CD4-positive, alpha-beta T cell treated with Interleukin-1 beta for 1 hour (primary cell): Measurements from ENCODE around the gene IL1RAPL2.

Experiments used
- DNase-seq, 2 donors: peaks; one replicate each; pipeline ENCODE4 v3.0.0-alpha.2; 2020 to 2022

Gene IL1RAPL2

DNA sequence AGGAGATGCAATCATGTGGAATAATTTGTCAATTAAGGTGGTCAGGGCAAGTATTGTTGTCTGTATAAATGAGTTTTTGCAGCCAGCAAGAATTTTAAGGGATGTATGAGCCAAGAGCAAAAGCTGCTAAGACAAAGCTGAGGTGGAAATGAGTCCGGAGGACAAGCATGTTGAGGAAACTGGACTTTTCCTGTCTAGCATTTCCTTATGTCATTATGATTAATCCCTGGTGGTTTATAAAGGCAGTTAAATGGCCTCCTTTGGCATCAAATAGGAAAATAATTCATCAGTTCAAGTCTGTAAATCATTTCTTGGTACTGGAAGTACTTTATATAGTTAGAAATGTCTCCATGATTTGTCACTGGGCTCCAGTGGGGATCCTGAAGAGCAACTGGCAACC lies 716.1 kb downstream of the IL1RAPL2 start:
- no peak for DNase-seq

DNA sequence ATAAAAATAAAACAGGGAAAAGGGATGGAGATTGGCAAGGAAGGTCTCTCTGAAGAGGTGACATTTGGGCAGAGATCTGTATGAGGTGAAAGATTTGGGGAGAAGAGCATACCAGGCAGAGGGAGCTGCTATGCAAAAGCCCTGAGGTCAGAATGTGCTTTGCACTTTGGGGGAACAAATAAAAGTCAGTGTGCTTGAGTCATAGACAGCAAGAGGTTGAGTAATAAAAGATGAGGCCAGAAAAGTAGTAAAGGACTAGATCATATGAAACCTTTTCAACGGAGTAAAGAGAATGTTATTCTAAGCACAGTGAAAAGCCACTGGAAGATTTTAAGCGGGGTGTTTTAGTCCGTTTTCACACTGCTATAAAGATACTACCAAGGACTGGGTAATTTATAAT lies 731.0 kb downstream of the IL1RAPL2 start:
- DNase-seq: no peak

DNA sequence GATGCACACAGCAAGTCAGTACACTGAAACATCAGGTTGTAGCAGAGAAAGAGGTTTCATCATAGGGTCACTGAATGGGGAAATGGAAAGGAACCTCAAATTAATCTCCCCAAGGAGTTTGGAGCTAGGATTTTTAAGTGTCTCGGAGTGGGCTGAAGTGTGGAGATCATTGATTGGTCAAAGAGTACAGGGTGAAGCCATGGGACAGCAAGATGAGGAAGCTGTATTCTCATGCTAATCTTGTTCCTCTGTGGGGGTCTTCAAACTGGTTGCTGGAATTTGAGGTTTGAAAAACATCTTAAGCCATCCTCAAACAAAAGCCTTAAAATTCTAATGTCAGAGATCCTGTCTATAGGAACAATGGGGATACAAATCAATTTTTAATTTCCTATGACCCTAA lies 733.3 kb downstream of the IL1RAPL2 start:
- no peak for DNase-seq

GRCh38 chrX:105302246-105302645 lies 736.2 kb downstream of the IL1RAPL2 start:
- no peak for DNase-seq

- no peak for DNase-seq
Measured at GRCh38 chrX:105307762-105308161, 741.8 kb downstream of the IL1RAPL2 start.

GRCh38 chrX:105313596-105313995 lies 747.6 kb downstream of the IL1RAPL2 start:
- DNase-seq: no peak

DNA sequence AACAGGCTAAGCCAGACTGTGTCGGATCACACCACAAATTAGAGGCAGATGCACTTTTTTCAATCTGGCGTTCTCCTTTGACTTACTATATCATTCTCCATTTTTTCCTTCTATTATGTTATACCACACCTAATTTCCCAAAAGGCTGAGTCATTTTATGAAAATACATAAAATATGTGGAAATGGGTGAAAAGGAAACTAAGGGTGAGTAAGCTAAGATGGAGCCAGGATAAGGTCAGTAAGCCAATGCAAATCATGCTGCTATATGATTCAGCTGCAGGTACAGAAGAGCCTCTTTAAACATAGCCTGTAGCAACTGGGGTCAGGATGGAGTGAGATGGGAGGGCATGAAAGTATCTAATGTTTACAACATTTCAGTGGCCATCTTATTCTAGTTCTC lies 748.5 kb downstream of the IL1RAPL2 start:
- DNase-seq: no peak

GRCh38 chrX:105315248-105315647 lies 749.2 kb downstream of the IL1RAPL2 start:
- no peak for DNase-seq

- DNase-seq: no peak
Measured at GRCh38 chrX:105317117-105317516, 751.1 kb downstream of the IL1RAPL2 start.

GRCh38 chrX:105323928-105324327 lies 757.9 kb downstream of the IL1RAPL2 start:
- DNase-seq: no peak

GRCh38 chrX:105328773-105329172 lies 762.8 kb downstream of the IL1RAPL2 start:
- no peak for DNase-seq

DNA sequence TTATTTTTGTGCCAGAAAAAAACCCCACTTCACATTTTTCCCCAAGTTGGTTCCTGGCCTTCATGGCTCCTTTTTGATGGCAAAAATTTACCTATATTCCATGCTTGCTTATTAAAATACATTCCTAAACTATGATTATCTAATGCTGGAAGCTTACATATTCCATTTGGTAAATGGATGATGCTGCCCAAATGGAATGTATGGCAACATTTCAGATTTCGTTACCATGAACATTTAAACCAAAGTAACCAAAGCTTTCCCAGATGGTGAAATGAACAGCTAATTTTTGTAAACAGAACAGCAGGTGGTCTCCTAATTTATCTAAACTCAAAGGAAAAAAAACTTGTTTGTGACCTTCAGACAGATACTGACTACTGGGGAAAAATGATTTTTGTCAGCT lies 765.2 kb downstream of the IL1RAPL2 start:
- no peak for DNase-seq

DNA sequence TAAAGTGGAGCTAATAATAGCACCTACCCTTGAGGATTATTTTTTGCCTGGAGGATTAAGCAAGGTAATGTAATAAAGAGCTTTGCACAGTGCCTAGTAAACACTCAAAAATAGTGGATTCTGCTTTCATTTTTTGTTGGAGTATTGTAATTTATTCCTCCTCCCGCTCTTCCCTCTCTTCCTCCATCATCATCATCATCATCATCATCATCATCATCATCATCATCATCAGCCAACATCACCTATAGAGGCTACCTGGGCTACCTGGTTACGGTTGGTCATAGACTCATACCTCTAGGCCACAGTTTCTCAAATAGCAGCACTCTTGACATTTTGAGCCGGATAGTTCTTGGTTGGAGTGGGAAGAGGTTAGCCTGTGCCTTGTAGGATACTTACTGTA lies 781.4 kb downstream of the IL1RAPL2 start:
- DNase-seq: no peak

- DNase-seq: no peak
Measured at GRCh38 chrX:105349476-105349875, 783.5 kb downstream of the IL1RAPL2 start.

DNA sequence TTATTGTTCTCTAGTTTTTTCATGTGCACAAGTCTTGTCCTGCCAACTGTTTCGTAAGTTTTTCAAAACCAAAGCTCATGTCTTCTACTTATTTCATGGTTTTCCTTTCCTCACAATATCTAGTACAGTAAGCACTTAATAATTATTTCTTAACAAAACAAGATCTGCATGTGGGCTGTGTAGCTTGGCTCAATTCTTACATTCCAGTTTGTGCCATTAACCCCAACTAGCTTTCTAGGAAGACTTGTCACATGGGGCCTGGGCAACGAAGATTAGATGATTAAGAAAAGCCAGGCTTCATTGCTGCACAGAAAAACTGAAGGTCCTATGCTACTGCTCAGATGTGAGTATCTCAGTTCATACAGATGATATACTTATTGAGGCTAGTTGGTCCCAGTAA lies 809.8 kb downstream of the IL1RAPL2 start:
- DNase-seq: no peak

DNA sequence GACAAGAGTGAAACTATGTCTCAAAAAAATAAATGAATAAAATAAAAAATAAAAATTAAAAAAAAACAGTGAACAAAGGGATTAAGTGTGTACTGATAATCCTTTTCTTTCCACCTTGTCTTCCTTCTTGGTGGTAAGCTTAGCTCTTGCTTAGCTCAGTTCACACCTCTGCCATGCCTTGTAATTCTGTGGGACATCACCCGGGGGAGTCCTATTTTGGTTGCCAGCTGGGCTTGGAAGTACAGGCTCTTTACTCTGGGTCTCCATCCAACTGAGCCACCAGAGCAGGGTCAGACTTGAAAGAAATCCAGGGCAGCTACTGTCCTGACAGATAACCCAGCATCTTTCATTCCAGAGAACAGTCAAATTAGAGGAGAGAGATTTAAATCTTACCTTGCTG lies 858.7 kb downstream of the IL1RAPL2 start:
- DNase-seq: no peak

DNA sequence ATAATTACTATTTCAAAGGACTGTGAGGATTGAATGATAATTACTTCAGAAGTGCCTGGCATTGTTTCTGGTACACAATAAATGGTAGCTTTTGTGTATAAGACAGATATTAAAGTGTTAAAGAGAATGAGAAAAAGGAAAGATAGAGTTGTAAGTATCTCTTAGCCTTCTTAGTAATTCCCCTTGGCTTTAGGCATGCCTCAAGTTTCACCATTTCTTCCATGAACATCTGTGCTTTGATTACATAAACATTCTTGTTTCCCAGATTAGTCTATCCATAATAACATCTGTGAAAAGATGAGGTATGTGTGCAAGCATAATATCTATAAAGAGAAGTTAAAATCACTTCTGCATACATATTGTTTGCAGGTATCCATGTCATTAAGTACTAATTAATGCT lies 885.4 kb downstream of the IL1RAPL2 start:
- DNase-seq: no peak

DNA sequence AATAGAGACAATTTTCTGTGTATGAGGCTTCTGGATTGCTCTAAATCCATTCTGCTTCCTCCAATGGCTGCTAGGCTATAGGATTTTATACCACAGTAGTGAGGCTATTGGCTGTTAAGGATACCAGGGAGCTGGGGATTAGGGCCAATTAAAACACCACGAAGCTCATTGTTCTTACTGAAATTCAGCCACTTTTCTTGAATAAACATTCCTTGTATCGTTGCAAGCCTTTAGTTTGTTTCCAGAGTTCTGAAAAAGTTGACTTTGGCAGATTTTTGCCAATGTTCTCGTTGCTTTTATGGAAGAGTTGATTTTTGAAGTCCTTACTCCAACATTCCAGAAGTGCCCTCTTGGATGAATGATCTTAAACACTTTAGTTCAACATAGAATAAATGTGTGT lies 892.8 kb downstream of the IL1RAPL2 start:
- DNase-seq: no peak

- DNase-seq: no peak
Measured at GRCh38 chrX:105460376-105460775, 894.4 kb downstream of the IL1RAPL2 start.

GRCh38 chrX:105461016-105461415 lies 895.0 kb downstream of the IL1RAPL2 start:
- DNase-seq: no peak

DNA sequence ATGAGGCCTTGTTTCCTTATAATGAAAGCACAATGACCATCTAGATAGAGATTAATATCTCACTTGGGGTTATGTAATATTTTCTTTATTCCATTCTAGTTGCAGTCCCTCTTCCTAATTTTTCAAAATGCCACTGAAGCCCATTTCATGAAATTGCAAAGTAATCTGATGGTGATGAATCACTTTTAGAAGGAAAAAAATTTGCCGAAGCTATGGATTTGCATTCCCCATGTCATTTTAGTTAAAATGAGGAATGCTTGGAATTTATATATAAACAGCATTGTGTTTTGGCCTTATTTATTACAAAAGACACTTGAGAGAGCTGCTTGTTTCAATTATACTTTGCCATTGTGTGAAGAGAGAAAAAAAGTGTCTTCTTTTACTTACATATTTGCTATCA lies 896.2 kb downstream of the IL1RAPL2 start:
- DNase-seq: no peak

- no peak for DNase-seq
Measured at GRCh38 chrX:105463473-105463872, 897.5 kb downstream of the IL1RAPL2 start.

- no peak for DNase-seq
Measured at GRCh38 chrX:105464618-105465017, 898.6 kb downstream of the IL1RAPL2 start.

GRCh38 chrX:105468741-105469140 lies 902.7 kb downstream of the IL1RAPL2 start:
- no peak for DNase-seq

DNA sequence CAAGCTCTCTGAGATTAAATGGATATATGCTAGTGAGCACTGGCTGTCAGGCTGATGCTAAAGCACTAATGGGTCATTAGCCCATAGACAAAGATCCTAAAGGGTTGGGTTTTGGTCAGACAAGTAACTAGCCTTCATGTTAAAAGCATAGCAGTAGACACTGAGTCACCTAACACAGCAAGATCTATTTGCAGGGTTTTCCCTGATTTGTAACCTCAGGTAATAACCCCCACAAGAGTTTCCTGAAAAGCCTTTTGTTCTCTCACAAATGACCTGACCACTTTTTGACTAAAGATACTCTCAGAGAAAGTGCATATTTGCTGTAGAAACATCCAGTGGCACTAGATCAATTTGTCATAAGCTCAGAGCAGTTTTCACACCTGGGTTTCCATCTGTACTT lies 905.6 kb downstream of the IL1RAPL2 start:
- no peak for DNase-seq

DNA sequence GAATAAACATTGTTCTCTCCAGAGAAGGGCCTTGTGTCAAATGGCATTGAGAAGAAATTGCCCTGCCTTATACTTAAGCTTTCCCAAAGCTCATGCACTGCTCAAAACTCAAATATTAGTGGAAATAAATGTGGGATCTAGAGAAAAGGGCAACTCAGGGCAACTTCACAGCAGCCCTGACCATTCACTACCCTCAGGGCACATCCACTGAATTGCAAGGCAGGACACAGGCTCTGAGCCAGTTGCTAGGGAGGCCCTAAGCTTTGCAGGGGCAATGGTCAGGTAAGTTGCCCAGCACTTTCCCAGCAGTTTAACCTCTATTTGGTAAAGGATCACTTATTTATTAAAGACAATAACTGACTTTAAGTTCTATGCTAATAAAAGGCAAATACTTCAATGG lies 909.8 kb downstream of the IL1RAPL2 start:
- no peak for DNase-seq
